ENCODE measurements around the gene MRPS27.
A peak's percentile ranks its signal among the peaks of the same experiment; 100 is the strongest.

MRPS27 gene

GRCh38 chr5:72276219-72276752 is 43.8 kb downstream of the MRPS27 start:
- no peak overlapping the region for H3K4me3 ChIP-seq (ENCODE audit: low read length)
- TF ChIP-seq CTCF (conservative IDR thresholded peaks at IDR 0.05; ENCODE audit: low read depth, low read length): no peak

GRCh38 chr5:72273547-72273946 is 46.5 kb downstream of the MRPS27 start:
- TF ChIP-seq CTCF (conservative IDR thresholded peaks at IDR 0.05; ENCODE audit: low read depth, low read length): no peak
- no peak for DNase-seq (ENCODE audit: low read depth)
- H3K4me3 ChIP-seq (ENCODE audit: low read length): no peak overlapping the region

More at GRCh38 chr5:72276219-72276752, 43.8 kb downstream of the MRPS27 start:
- DNase-seq (ENCODE audit: low read depth): no peak

GRCh38 chr5:72272398-72272797 is 47.6 kb downstream of the MRPS27 start:
- no peak for DNase-seq (ENCODE audit: low read depth)
- no peak overlapping the region for H3K4me3 ChIP-seq (ENCODE audit: low read length)
- no peak for TF ChIP-seq CTCF (conservative IDR thresholded peaks at IDR 0.05; ENCODE audit: low read depth, low read length)

- DNase-seq (ENCODE audit: low read depth): no peak
- H3K4me3 ChIP-seq (ENCODE audit: low read length): no peak overlapping the region
- no peak for TF ChIP-seq CTCF (conservative IDR thresholded peaks at IDR 0.05; ENCODE audit: low read depth, low read length)
Observed at GRCh38 chr5:72271702-72272101, 48.3 kb downstream of the MRPS27 start.

- no peak for TF ChIP-seq CTCF (conservative IDR thresholded peaks at IDR 0.05; ENCODE audit: low read depth, low read length)
- no peak overlapping the region for H3K4me3 ChIP-seq (ENCODE audit: low read length)
- DNase-seq (ENCODE audit: low read depth): no peak
Observed at GRCh38 chr5:72270037-72270436, 50.0 kb downstream of the MRPS27 start.

GRCh38 chr5:72269411-72269780 is 50.6 kb downstream of the MRPS27 start:
- no peak for DNase-seq (ENCODE audit: low read depth)
- H3K4me3 ChIP-seq (ENCODE audit: low read length): no peak overlapping the region
- TF ChIP-seq CTCF (conservative IDR thresholded peaks at IDR 0.05; ENCODE audit: low read depth, low read length): no peak

GRCh38 chr5:72268753-72269410 is 51.2 kb downstream of the MRPS27 start:
- no peak overlapping the region for H3K4me3 ChIP-seq (ENCODE audit: low read length)
- DNase-seq (ENCODE audit: low read depth): no peak
- TF ChIP-seq CTCF (conservative IDR thresholded peaks at IDR 0.05; ENCODE audit: low read depth, low read length): peak; percentile 80
